GM21515 (cell line): Measurements from ENCODE around the gene NUTM2G.
"Not testable (repeated sequence)": the region's sequence is repeated elsewhere in the genome, so short reads cannot be mapped to it uniquely, and the experiment has no call there.

Experiments
- ATAC-seq: cut with Tn5 transposase; IDR thresholded peaks from one replicate; pipeline ENCODE4 v1.9.1; 2021; ENCODE audit not compliant: unreplicated experiment

The NUTM2G gene

DNA sequence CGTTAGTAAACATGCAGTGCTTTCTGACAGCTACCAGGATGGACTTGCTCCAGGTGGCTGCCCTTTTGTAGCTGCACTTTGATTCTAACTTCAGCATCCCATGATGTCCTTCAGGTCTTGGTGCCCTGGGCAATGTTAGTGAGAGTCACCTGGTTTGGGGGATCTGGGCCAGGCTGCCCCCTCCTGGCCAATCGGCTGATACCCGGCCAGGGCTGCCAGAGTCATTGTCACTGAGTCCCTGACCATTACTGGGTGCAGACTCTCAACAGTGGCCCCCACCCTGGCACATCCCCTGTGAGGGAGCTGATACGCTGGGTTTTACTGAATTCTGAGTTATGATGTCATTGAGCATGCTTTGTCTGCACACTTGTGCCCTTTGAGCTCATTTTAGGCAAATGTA is 13.5 kb downstream of the NUTM2G start:
- not testable (repeated sequence) for ATAC-seq

DNA sequence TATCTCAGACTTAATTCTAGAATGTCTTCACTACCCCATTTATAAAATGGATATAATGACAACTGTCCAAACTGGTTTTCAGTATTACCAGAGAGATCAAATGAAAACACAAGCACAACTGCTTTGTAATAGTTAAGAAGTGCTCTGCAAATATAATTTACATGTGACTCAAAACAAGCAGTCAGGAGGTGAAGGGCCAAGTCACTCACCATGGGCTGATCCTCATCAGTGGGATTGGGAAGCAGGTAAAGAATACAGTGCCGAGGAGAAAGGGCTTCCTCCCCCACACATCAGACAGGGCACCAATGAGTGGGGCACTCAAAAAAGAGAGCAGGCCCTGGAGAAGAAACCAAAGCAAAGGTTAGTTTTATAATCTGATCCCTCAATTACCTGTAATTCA is 20.7 kb downstream of the NUTM2G start:
- not testable (repeated sequence) for ATAC-seq

DNA sequence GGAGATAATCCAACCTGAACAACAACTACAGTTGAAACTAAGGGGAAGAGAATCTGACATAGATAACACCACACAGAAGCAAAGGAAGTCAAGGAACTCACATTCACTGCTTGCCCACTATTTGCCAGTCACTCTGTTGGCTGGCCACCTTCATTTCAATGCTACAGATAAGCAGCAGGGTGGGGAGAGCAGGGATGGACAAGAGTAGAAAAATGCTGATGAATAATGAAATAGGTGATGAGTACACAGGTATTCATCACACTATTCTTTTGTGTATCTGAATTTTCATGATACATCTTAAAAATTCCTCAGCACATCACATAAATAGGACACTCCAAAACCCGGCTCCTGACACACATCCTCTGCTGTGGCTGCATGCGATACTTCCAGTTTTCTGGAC is 21.9 kb downstream of the NUTM2G start:
- ATAC-seq, result not testable (repeated sequence)

DNA sequence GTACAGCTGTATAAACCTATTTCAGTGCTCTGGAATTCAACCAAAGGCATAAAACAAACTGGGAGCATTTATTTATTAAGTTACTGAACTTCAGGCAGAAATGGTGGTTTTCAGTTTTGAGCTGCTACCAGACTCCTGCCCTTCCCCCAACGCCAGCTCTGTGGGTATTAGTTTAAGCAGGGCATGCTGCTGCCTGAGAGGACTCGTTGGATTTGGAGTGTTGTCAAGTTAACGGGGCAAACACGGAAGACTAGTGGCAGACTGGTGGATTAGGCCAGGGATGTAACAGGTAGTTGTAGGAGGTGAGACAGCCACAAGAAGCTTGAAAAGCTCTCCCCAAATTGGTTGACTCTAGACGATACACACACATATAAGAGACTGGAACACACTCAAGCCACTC is 38.9 kb downstream of the NUTM2G start:
- not testable (repeated sequence) for ATAC-seq

DNA sequence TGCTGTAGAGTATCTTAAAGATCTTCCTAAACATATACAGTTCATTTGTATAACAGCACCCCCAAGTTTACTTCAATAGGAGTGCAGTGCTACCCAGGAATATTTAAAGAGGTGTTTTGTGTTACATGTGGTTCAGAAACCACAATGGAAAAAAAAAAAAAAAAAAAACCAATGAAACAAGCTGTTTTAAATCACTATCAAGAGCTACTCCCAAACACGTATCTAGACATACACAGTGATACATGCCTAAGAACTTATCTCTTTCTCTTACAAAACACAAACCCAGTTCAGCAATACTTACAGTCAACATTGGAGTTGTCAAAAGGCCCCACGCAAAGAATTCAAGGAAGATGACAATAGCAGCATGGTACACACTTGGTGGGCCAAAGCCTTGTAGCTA is 43.9 kb downstream of the NUTM2G start:
- ATAC-seq, result not testable (repeated sequence)

DNA sequence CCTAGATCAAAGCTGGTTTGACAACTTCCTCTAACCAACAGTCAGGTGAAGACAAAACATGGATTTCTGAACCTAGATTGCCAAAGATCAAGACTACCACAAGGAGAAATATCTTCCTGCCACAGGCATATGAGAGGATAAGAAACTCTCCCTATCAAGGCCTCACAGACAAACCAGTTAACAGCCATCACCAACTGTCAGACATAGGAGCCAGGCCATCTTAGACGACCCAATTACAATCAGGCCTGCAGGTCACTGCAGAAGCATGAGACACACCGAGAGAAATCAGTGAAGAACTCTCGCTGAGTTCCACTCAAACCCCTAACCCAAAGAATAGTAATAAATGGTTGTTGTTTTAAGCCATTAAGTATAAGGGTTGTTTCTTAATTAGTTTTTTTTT is 45.4 kb downstream of the NUTM2G start:
- ATAC-seq, result not testable (repeated sequence)

DNA sequence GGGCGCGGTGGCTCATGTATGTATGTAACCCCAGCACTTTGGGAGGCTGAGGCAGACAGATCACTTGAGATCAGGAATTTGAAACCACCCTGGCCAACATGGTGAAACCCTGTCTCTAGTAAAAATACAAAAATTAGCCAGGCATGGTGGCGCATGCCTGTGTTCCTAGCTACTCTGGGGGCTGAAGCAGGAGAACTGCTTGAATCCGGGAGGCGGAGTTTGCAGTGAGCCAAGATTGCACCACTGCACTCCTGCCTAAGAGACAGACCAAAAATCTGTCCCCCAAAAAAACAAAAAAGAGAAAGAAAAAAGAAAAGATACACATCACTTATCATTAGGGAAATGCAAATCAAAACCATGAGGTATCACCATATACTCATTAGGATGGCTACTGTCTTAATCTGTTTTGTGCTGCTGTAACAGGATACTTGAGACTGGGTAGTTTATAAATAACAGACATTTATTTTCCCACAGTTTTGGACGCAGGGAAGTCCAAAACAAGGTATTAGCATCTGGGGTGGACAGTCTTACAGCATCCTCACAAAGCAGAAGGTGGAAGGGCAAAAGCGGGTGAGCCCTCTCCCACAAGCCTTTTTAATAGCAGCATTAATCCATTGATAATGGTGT is 55.0 kb downstream of the NUTM2G start:
- ATAC-seq, result not testable (repeated sequence)

DNA sequence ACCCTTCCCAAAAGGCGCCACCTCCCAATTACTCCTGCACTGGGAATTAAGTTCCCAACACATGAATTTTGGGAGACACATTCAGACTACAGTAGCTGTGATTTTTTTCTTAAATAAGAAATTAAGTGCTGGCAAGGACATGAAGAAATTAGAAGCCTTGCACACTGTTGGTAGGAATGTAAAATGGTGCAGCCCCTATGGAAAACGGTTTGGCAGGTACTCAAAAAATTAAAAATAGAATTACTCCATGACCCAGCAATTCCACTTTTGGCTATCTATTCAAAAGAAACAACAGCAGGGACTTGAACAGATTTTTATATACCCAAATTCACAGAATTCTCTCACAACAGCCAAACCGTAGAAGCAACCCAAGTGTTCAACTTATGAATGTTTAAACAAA is 55.5 kb downstream of the NUTM2G start:
- ATAC-seq, result not testable (repeated sequence)

DNA sequence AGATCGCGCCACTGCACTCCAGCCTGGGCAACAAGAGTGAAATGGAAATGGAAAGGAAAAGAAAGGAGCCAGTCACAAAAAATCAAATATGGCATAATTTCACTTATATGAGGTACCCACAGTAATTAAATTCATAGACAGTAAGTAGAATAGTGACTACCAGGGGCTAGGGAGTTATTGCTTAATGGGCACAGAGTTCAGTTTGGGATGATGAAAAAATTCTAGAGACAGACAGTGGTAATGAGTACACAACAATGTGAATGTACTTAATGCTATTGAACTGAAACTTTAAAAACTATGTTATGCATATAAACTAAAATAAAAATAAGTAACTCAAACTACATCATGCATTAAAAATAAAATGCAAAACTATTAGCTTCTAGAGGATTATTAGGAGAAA is 56.2 kb downstream of the NUTM2G start:
- not testable (repeated sequence) for ATAC-seq
